HL-60 (cell line): ENCODE data around the gene KLK12.

Experiments
- POLR2AphosphoS5 ChIP-seq: IDR thresholded peaks from 2 replicates; pipeline ENCODE4 v1.6.1; 2012; ENCODE audit warnings: low read depth
- SPI1 ChIP-seq: IDR thresholded peaks from 2 replicates; pipeline ENCODE4 v1.6.1; 2012; ENCODE audit warnings: low read depth, mild to moderate bottlenecking, borderline replicate concordance
- TF ChIP-seq, protein P1 (sequence below): IDR thresholded peaks from one replicate; pipeline ENCODE4 v1.5.1; 2011; ENCODE audit warnings: low read length, control low read depth, inconsistent platforms; ENCODE audit not compliant: insufficient read depth

GRCh38 chr19:51059715-51060114 lies 24.9 kb upstream of the KLK12 start:
- TF ChIP-seq, protein P1, sequence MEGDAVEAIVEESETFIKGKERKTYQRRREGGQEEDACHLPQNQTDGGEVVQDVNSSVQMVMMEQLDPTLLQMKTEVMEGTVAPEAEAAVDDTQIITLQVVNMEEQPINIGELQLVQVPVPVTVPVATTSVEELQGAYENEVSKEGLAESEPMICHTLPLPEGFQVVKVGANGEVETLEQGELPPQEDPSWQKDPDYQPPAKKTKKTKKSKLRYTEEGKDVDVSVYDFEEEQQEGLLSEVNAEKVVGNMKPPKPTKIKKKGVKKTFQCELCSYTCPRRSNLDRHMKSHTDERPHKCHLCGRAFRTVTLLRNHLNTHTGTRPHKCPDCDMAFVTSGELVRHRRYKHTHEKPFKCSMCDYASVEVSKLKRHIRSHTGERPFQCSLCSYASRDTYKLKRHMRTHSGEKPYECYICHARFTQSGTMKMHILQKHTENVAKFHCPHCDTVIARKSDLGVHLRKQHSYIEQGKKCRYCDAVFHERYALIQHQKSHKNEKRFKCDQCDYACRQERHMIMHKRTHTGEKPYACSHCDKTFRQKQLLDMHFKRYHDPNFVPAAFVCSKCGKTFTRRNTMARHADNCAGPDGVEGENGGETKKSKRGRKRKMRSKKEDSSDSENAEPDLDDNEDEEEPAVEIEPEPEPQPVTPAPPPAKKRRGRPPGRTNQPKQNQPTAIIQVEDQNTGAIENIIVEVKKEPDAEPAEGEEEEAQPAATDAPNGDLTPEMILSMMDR: no peak
- TF ChIP-seq POLR2AphosphoS5: no peak
- no peak for TF ChIP-seq SPI1
